Measurements from ENCODE around the gene RILPL2. TPM values are rescaled to one million over a fixed set of nuclear protein-coding genes. Genes with fewer than 3 reads are reported as not detected.

Gene RILPL2
- total and polyA plus RNA-seq, 2 of the 13 experiments (the other 11 are each of a cell fraction or from before 2014, with no cell fraction given) = 2.7 to 8.1 TPM

GRCh38 chr12:123436017-123436964 lies at the start of gene RILPL2 (continued):
- TF ChIP-seq ZBTB43 (CRISPR knock-in tag; conservative IDR thresholded peaks at IDR 0.05) (no peak), ZFYVE20 (CRISPR knock-in tag; IDR thresholded peaks at IDR 0.05; ENCODE audit: borderline replicate concordance, low read depth) (0 out of 2 replicates have a peak, but pooled peaks have one; percentile 42), MXI1 (IDR thresholded peaks at IDR 0.05; ENCODE audit: borderline replicate concordance, low read depth, low read length) (peak; percentile 70; the same call in 1 of the 3 replicates), SMARCC2 (IDR thresholded peaks at IDR 0.05) (no peak), NFE2L1 (CRISPR knock-in tag; IDR thresholded peaks at IDR 0.05; ENCODE audit: borderline replicate concordance) (no peak), ZNF362 (CRISPR knock-in tag; IDR thresholded peaks at IDR 0.05; ENCODE audit: borderline replicate concordance) (no peak), GMEB1 (CRISPR knock-in tag; IDR thresholded peaks at IDR 0.05; ENCODE audit: borderline replicate concordance) (peak; percentile 57; the same call in 1 of the 2 replicates), FOXJ3 (CRISPR knock-in tag; IDR thresholded peaks at IDR 0.05; ENCODE audit: borderline replicate concordance) (no peak), ZMYM3 (CRISPR knock-in tag; IDR thresholded peaks at IDR 0.05) (no peak), SKIL (CRISPR knock-in tag; IDR thresholded peaks at IDR 0.05; ENCODE audit: borderline replicate concordance) (no peak), ZBTB34 (CRISPR knock-in tag; IDR thresholded peaks at IDR 0.05) (no peak), THAP11 (CRISPR knock-in tag; IDR thresholded peaks at IDR 0.05) (no peak), SRSF4 (IDR thresholded peaks at IDR 0.05; ENCODE audit: low read depth, low read length, poor library complexity, severe bottlenecking) (no peak), RFX1 (IDR thresholded peaks at IDR 0.05) (peak; percentile 70), STAG1 (CRISPR knock-in tag; IDR thresholded peaks at IDR 0.05) (0 out of 2 replicates have a peak, but pooled peaks have one; percentile 5), ZNF749 (CRISPR knock-in tag; IDR thresholded peaks at IDR 0.05; ENCODE audit: borderline replicate concordance) (0 out of 2 replicates have a peak, but pooled peaks have one; percentile 22), TAF1 (CRISPR knock-in tag; IDR thresholded peaks at IDR 0.05) (peak; percentile 60; the same call in 1 of the 2 replicates), ZNF567 (CRISPR knock-in tag; IDR thresholded peaks at IDR 0.05; ENCODE audit: borderline replicate concordance) (no peak)

Data from HepG2 (cell line).